ENCODE data around the gene STMND1.

GRCh38 chr6:17152703-17153102 lies 50.9 kb downstream of the STMND1 start:
- TF ChIP-seq REST (IDR thresholded peaks at IDR 0.05; ENCODE audit: low read depth) (no peak), TAF1 (IDR thresholded peaks at IDR 0.05; ENCODE audit: low read depth) (no peak), EP300 (IDR thresholded peaks at IDR 0.05; ENCODE audit: borderline replicate concordance) (no peak), NFIC (IDR thresholded peaks at IDR 0.05) (no peak)
